A673 (cell line): Measurements from ENCODE around the gene UCKL1. TPM values are rescaled to one million over a fixed set of nuclear protein-coding genes. Genes with fewer than 3 reads are reported as not detected.
A peak's percentile ranks its signal among the peaks of the same experiment; 100 is the strongest.

ENCODE experiments used
- BruUV-seq: library from RNA; stranded (reverse); fragments of 400-500 nt; replicated peaks from 2 replicates; lab custom pipeline; 2021; lab: Mats Ljungman, UMichigan
- CTCF ChIA-PET: fragments of 300-600 bp; sonication (Branson Sonifier 250); formaldehyde crosslinking; loops from one replicate; lab custom pipeline; 2022; ENCODE audit warnings: antibody characterized with exemption; lab: Charles Lee
- POLR2A ChIA-PET: fragments of 300-600 bp; sonication (Branson Sonifier 250); formaldehyde crosslinking; loops from one replicate; lab custom pipeline; 2022; ENCODE audit warnings: antibody characterized with exemption; ENCODE audit not compliant: low non-redundant PET; lab: Charles Lee
- DNase-seq: peaks from one replicate; pipeline ENCODE4 v3.0.0-alpha.2; 2015; ENCODE audit warnings: low spot score
- H3K27ac ChIP-seq: fragments of 200-600 bp; sonication (generic); 2 replicates; pipeline ENCODE4 v1.5.1; 2016; ENCODE audit warnings: mixed run types, low read depth, mild to moderate bottlenecking, mixed read lengths, antibody characterized with exemption, low read length; ENCODE audit not compliant: poor library complexity, severe bottlenecking
- H3K27me3 ChIP-seq: fragments of 200-600 bp; sonication (generic); replicated peaks from 2 replicates; pipeline ENCODE4 v1.6.1; 2017; ENCODE audit warnings: mixed run types, low read depth, mild to moderate bottlenecking, mixed read lengths, antibody characterized with exemption, low read length; ENCODE audit not compliant: insufficient read depth, poor library complexity
- H3K36me3 ChIP-seq: fragments of 200-600 bp; sonication (generic); 2 replicates; pipeline ENCODE4 v1.6.1; 2016; ENCODE audit warnings: mixed run types, mild to moderate bottlenecking, mixed read lengths, antibody characterized with exemption, low read length; ENCODE audit not compliant: insufficient read depth, poor library complexity, severe bottlenecking
- H3K4me1 ChIP-seq: fragments of 200-600 bp; sonication (generic); 2 replicates; pipeline ENCODE4 v1.6.1; 2017; ENCODE audit warnings: mixed run types, mild to moderate bottlenecking, mixed read lengths, antibody characterized with exemption, low read length; ENCODE audit not compliant: insufficient read depth, poor library complexity, severe bottlenecking
- H3K4me3 ChIP-seq: fragments of 200-600 bp; sonication (generic); 2 replicates; pipeline ENCODE4 v1.5.1; 2016; ENCODE audit warnings: low read depth, mixed run types, mild to moderate bottlenecking, mixed read lengths, low read length; ENCODE audit not compliant: poor library complexity, severe bottlenecking
- H3K9me3 ChIP-seq: fragments of 200-600 bp; sonication (generic); 2 replicates; pipeline ENCODE4 v1.6.1; 2016; ENCODE audit warnings: mixed run types, low read depth, mild to moderate bottlenecking, mixed read lengths, antibody characterized with exemption, low read length; ENCODE audit not compliant: poor library complexity, severe bottlenecking
- CTCF ChIP-seq: fragments of 300-800, 200-600 bp; sonication (generic); conservative IDR thresholded peaks from 2 replicates; pipeline ENCODE4 v1.5.1; 2017; ENCODE audit warnings: low read depth, mild to moderate bottlenecking, antibody characterized with exemption, low read length, moderate library complexity, mixed read lengths
- EZH2 ChIP-seq: fragments of 200-600 bp; sonication (generic); IDR thresholded peaks from 2 replicates; pipeline ENCODE4 v1.6.1; 2017; ENCODE audit warnings: borderline replicate concordance, low read depth, mild to moderate bottlenecking, mixed read lengths, antibody characterized with exemption, low read length; ENCODE audit not compliant: poor library complexity, severe bottlenecking
- intact Hi-C: fragments of 100-400 bp; cut with micrococcal nuclease; formaldehyde crosslinking; loops from one replicate; pipeline ENCODE4 v1.10.0; 2022; ENCODE audit not compliant: unreplicated experiment
- total RNA-seq: library from RNA; stranded (reverse); gene quantifications from 2 replicates; pipeline ENCODE4 v1.2.3, GENCODE V29; 2021

UCKL1 gene
- total RNA-seq, 1 experiment from 2014 or later: 53.3 TPM

GRCh38 chr20:63897978-63898561 is 58.1 kb downstream of the UCKL1 start:
- no TSS peak for BruUV-seq

GRCh38 chr20:63896264-63897105 is 59.7 kb downstream of the UCKL1 start:
- H3K4me1 ChIP-seq: peaks cover 9% of the 10 kb centered on the region
- H3K36me3 ChIP-seq: no peaks in the 10 kb centered on the region
- intact Hi-C loops: no loop called here
- TF ChIP-seq CTCF (no peak), EZH2 (no peak)
- H3K27ac ChIP-seq: peak overlapping the region; percentile 48
- H3K9me3 ChIP-seq: no peaks in the 10 kb centered on the region
- peak overlapping the region; percentile 67 for H3K4me3 ChIP-seq
- no TSS peak for BruUV-seq
- ChIA-PET POLR2A (no interaction called here), CTCF (no interaction called here)
- H3K27me3 ChIP-seq: no peaks in the 10 kb centered on the region
- no peak for DNase-seq

More at GRCh38 chr20:63897978-63898561, 58.1 kb downstream of the UCKL1 start:
- no peaks in the 10 kb centered on the region for H3K27me3 ChIP-seq
- DNase-seq: no peak
- no peak overlapping the region for H3K4me3 ChIP-seq
- peaks cover 9% of the 10 kb centered on the region for H3K4me1 ChIP-seq
- H3K27ac ChIP-seq: no peak overlapping the region
- no peak for TF ChIP-seq EZH2
- no peak for TF ChIP-seq CTCF
- H3K9me3 ChIP-seq: no peaks in the 10 kb centered on the region
- no peaks in the 10 kb centered on the region for H3K36me3 ChIP-seq
- POLR2A ChIA-PET: no interaction called here
- intact Hi-C loops: no loop called here
- CTCF ChIA-PET: no interaction called here

GRCh38 chr20:63895952-63896263 is 60.3 kb downstream of the UCKL1 start:
- Histone ChIP-seq H3K4me3 (peak overlapping the region; percentile 67), H3K27me3 (no peaks in the 10 kb centered on the region), H3K9me3 (no peaks in the 10 kb centered on the region), H3K4me1 (peaks cover 9% of the 10 kb centered on the region), H3K27ac (peak overlapping the region; percentile 48), H3K36me3 (peaks cover under 1% of the 10 kb centered on the region)
- ChIA-PET POLR2A (interaction anchor here (0.5 kb wide), 1 partner anchor 387 kb away, joined by 12 read pairs; no protein-coding TSS in a partner anchor), CTCF (no interaction called here)
- intact Hi-C loops: no loop called here
- no peak for DNase-seq
- TF ChIP-seq CTCF (no peak), EZH2 (no peak)
- BruUV-seq: TSS peak; percentile 46
